GM18858 (cell line): Measurements from ENCODE around the gene CCNL2.
"Not testable (repeated sequence)": the region's sequence is repeated elsewhere in the genome, so short reads cannot be mapped to it uniquely, and the experiment has no call there.

Experiments used
- ATAC-seq: cut with Tn5 transposase; IDR thresholded peaks from one replicate; pipeline ENCODE4 v1.9.1; 2021; ENCODE audit not compliant: unreplicated experiment

Gene CCNL2

GRCh38 chr1:1400576-1401456 lies 1.7 kb upstream of the CCNL2 start:
- ATAC-seq = no peak

GRCh38 chr1:1399872-1400575 lies 889 bp upstream of the CCNL2 start:
- no peak for ATAC-seq

- no peak for ATAC-seq
Observed at GRCh38 chr1:1398677-1399186, 403 bp downstream of the CCNL2 start.

- no peak for ATAC-seq
Observed at GRCh38 chr1:1397839-1398523, 1.2 kb downstream of the CCNL2 start.

GRCh38 chr1:1395166-1395565 lies 4.0 kb downstream of the CCNL2 start:
- ATAC-seq = no peak

GRCh38 chr1:1394116-1394515 lies 5.0 kb downstream of the CCNL2 start:
- no peak for ATAC-seq

- no peak for ATAC-seq
Observed at GRCh38 chr1:1393428-1393827, 5.7 kb downstream of the CCNL2 start.

- ATAC-seq = no peak
Observed at GRCh38 chr1:1393014-1393413, 6.1 kb downstream of the CCNL2 start.

- ATAC-seq = no peak
Observed at GRCh38 chr1:1391225-1391624, 7.9 kb downstream of the CCNL2 start.

- no peak for ATAC-seq
Observed at GRCh38 chr1:1390675-1391074, 8.5 kb downstream of the CCNL2 start.

GRCh38 chr1:1388078-1388472 lies 11.1 kb downstream of the CCNL2 start:
- ATAC-seq = no peak

GRCh38 chr1:1387098-1388077 lies 11.7 kb downstream of the CCNL2 start:
- no peak for ATAC-seq

GRCh38 chr1:1385931-1386330 lies 13.2 kb downstream of the CCNL2 start:
- no peak for ATAC-seq

GRCh38 chr1:1385339-1385738 lies 13.8 kb downstream of the CCNL2 start:
- not testable (repeated sequence) for ATAC-seq

- ATAC-seq = no peak
Observed at GRCh38 chr1:1381294-1381693, 17.8 kb downstream of the CCNL2 start.

GRCh38 chr1:1380860-1381259 lies 18.3 kb downstream of the CCNL2 start:
- no peak for ATAC-seq

GRCh38 chr1:1377540-1378205 lies 21.5 kb downstream of the CCNL2 start:
- no peak for ATAC-seq

GRCh38 chr1:1376551-1377226 lies 22.4 kb downstream of the CCNL2 start:
- ATAC-seq = no peak
